Activated effector memory CD4-positive, alpha-beta T cell treated with anti-CD3 and anti-CD28 coated beads, Interleukin-2, amount 50 U/mL, for 16 hours (primary cell): Measurements from ENCODE around the gene PAWR.
"Not testable (repeated sequence)": the region's sequence is repeated elsewhere in the genome, so short reads cannot be mapped to it uniquely, and the experiment has no call there.

ENCODE experiments used
- DNase-seq: peaks from one replicate; pipeline ENCODE4 v3.0.0-alpha.2; 2020

PAWR gene

GRCh38 chr12:79587368-79587767 lies 103.4 kb downstream of the PAWR start:
- DNase-seq: no peak

- DNase-seq: no peak
These were observed 105.6 kb downstream of the PAWR start for GRCh38 chr12:79585147-79585546.

- DNase-seq: no peak
These were observed 116.9 kb downstream of the PAWR start for GRCh38 chr12:79573820-79574219.

DNA sequence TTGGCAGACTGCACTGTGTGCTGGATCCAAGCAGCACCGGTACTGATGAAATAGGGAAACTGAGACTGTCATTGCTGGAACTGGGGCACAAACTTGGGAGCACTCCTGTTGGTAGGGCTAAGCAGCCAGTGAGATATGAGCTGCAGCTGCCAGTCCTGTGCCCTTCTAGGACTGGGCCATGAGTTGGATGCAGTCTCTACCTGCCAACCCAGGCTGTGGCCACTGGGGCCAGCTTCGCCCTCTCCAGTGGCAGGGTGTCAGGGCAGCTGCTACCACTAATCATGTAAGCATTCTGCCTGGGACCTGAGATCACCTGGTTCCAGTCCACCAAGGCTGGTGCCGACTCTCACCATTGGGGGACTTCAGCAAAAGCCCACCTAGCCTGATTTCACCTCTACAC lies 121.1 kb downstream of the PAWR start:
- no peak for DNase-seq

DNA sequence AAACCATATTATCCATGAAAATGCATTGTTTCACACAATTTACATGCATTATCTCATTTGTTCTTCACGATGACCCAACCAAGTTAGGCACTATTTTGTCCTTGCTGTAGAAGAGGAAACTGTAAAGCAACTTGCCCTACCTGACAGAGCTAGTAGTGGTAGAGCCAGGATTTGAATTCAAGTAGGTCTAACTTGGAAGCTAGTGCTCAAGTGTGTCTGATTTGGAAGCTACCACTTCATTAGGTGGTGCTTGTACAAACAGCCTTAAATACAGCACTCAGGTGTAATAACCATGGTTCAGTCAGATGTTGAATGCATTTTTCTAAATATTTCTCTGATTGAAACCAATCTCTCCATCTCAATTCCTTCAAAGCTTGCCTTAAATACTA lies 123.6 kb downstream of the PAWR start:
- DNase-seq: no peak

GRCh38 chr12:79566452-79567174 lies 124.2 kb downstream of the PAWR start:
- DNase-seq: no peak

- not testable (repeated sequence) for DNase-seq
These were observed 125.9 kb downstream of the PAWR start for GRCh38 chr12:79564727-79565350.

GRCh38 chr12:79563021-79563740 lies 127.6 kb downstream of the PAWR start:
- DNase-seq: no peak

DNA sequence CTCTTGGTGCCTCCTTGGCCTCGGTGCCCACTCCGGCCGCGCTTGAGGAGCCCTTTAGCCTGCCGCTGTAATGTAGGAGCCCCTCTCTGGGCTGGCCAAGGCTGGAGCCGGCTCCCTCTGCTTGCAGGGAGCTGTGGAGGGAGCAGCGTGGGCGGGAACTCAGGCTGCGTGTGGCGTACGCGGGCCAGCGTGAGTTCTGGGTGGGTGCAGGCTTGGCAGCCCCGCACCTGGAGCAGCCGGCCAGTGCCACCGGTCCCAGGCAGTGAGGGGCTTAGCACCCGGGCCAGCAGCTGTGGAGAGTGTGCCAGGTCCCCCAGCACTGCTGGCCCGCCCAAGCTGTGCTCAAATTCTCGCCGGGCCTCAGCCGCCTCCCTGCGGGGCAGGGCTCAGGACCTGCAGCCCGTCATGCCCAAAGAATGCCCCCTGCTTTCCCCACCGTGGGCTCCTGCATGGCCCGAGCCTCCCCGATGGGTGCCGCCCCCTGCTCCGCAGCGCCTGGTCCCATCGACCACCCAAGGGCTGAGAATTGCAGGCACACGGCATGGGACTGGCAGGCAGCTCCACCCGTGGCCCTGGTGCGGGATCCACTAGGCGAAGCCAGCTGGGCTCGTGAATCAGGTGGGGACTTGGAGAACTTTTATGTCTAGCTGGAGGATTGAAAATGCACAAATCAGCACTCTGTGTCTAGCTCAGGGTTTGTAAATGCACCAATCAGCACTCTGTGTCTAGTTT lies 129.2 kb downstream of the PAWR start:
- no peak for DNase-seq

GRCh38 chr12:79560225-79560889 lies 130.4 kb downstream of the PAWR start:
- DNase-seq: no peak

- no peak for DNase-seq
These were observed 131.2 kb downstream of the PAWR start for GRCh38 chr12:79559591-79559990.

- no peak for DNase-seq
These were observed 131.8 kb downstream of the PAWR start for GRCh38 chr12:79558924-79559469.

DNA sequence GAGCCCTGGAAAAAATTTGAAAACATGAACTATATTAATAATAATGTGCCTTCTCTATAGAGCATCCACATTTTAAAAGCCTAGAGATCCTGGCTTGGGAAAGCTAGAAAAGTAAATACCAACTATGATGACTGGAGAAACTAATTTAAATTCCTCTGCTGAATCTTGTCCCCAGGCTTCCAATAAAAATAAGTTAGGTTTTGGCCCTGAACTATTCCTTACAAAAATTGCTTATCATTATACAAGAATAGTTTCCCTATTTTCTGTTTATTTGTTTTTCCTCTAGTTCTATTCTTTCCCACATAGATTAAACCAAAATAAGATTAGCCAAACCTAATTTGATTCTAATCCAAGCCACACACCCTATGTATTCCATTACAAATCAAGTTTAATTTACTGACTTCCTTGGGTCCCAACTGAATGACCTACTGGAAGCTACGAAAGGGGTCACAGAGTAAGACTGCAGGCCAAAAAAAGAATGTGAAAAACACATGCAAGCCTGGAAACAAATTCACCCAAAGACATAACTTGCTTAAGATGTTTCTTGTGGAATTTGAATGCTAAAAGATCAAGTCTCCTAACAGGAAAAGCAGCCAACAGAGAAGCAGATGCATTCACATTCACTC lies 133.0 kb downstream of the PAWR start:
- no peak for DNase-seq

GRCh38 chr12:79555028-79555925 lies 135.5 kb downstream of the PAWR start:
- no peak for DNase-seq

- no peak for DNase-seq
These were observed 136.7 kb downstream of the PAWR start for GRCh38 chr12:79553863-79554574.

- no peak for DNase-seq
These were observed 138.6 kb downstream of the PAWR start for GRCh38 chr12:79552192-79552591.

GRCh38 chr12:79549531-79550271 lies 141.1 kb downstream of the PAWR start:
- DNase-seq: no peak

DNA sequence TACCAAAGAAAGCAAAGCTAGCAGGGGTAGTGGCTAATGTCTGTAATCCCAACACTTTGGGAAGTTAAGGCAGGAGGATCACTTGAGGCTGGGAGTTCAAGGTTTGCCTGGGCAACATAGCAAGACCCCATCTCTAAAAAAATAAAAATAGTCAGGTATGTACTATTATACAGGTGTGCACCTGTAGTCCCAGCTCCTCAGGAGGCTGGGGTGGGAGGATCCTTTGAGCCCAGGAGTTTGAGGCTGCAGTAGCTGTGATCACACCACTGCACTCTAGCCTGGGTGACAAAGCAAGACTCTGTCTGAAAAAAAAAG lies 142.2 kb downstream of the PAWR start:
- DNase-seq: no peak

DNA sequence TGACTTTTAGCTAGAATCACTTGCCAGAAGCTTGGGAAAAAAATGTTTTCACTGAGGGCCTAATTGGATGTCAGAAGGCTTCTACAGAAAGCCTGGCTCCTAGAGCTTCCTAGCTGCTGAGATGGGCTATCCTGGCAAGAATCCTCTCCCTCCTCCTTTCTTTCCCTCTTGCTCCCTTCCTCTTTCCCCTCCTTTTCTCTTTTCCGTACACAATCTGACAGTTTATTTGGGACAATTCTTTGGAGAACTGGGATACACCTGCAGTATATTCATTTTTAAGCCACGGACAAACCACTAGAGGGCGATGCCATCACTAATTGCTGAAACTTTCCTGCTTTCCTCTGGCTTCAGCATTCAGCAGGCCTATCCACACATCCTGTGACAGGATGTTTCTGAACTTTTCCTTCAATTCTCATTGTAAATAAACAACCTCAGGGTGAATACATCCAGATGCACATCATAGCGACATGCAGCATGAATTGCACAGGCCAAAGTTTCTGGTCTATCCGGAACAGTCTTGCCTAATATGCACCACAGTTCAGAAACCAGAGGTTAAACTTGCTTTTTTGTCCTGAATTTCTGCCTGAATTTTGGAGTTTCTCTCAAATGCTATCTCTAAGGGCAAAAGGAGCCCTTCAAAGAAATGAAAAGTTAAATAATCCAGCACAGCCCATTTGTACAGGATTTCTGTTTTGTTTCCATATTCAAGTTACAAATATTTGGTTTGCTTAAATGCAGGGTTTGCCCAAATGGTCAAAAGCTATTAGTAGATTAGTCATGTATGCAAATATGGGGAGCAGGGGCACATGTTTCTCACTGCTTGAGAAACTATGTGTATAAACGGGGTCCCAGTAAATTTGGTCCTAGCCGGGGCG lies 142.8 kb downstream of the PAWR start:
- DNase-seq: no peak
